GM23338 (cell line): ENCODE measurements around the gene ABCC1. TPM values are rescaled to one million over a fixed set of nuclear protein-coding genes. Genes with fewer than 3 reads are reported as not detected.
"Not testable (repeated sequence)": the region's sequence is repeated elsewhere in the genome, so short reads cannot be mapped to it uniquely, and the experiment has no call there.

Source experiments
- ATAC-seq: fragments of 200-7000 bp; cut with Tn5 transposase; 3 replicates; pipeline ENCODE4 v1.9.1; 2020
- DNase-seq: peaks from one replicate; pipeline ENCODE4 v3.0.0-alpha.2; 2015; ENCODE audit warnings: low spot score
- H2AFZ ChIP-seq: fragments of 200-600 bp; sonication (generic); 2 replicates; pipeline ENCODE4 v1.8.0; 2016; ENCODE audit warnings: antibody characterized with exemption, mild to moderate bottlenecking, moderate library complexity
- H3F3A ChIP-seq: fragments of 200-600 bp; sonication (generic); replicated peaks from 2 replicates; pipeline ENCODE4 v1.8.0; 2017; ENCODE audit warnings: antibody characterized with exemption, mixed run types, low read depth
- H3K27ac ChIP-seq: fragments of 200-600 bp; sonication (generic); 2 replicates; pipeline ENCODE4 v1.6.1; 2016; ENCODE audit warnings: low read depth
- H3K27me3 ChIP-seq: fragments of 200-600 bp; sonication (generic); 2 replicates; pipeline ENCODE4 v1.8.0; 2016; ENCODE audit warnings: mild to moderate bottlenecking, mixed run types, moderate library complexity; ENCODE audit not compliant: insufficient read depth
- H3K36me3 ChIP-seq: fragments of 200-600 bp; sonication (generic); 2 replicates; pipeline ENCODE4 v1.8.0; 2016; ENCODE audit warnings: mild to moderate bottlenecking; ENCODE audit not compliant: insufficient read depth
- H3K4me1 ChIP-seq: fragments of 200-600 bp; sonication (generic); 2 replicates; pipeline ENCODE4 v1.8.0; 2016; ENCODE audit warnings: mild to moderate bottlenecking, moderate library complexity; ENCODE audit not compliant: insufficient read depth
- H3K4me2 ChIP-seq: fragments of 200-600 bp; sonication (generic); 2 replicates; pipeline ENCODE4 v1.7.1; 2017; ENCODE audit warnings: mixed run types
- H3K4me3 ChIP-seq: fragments of 200-600 bp; sonication (generic); 2 replicates; pipeline ENCODE4 v1.6.1; 2016; ENCODE audit warnings: mixed run types
- H3K79me2 ChIP-seq: fragments of 200-600 bp; sonication (generic); replicated peaks from 2 replicates; pipeline ENCODE4 v1.8.0; 2017; ENCODE audit warnings: mild to moderate bottlenecking; ENCODE audit not compliant: insufficient read depth
- H3K9me2 ChIP-seq: fragments of 200-600 bp; sonication (generic); 2 replicates; pipeline ENCODE4 v1.8.0; 2017; ENCODE audit not compliant: insufficient read depth
- H4K20me1 ChIP-seq: fragments of 200-600 bp; sonication (generic); replicated peaks from 2 replicates; pipeline ENCODE4 v1.8.0; 2017; ENCODE audit warnings: mild to moderate bottlenecking; ENCODE audit not compliant: insufficient read depth
- H3K27ac Mint-ChIP-seq: 2 replicates; pipeline ENCODE4 v1.8.0; 2020; ENCODE audit warnings: inconsistent platforms, mild to moderate bottlenecking, moderate library complexity, mixed read lengths
- H3K27me3 Mint-ChIP-seq: 3 replicates; pipeline ENCODE4 v1.8.0; 2022; ENCODE audit warnings: low read depth, mild to moderate bottlenecking, moderate library complexity, mixed read lengths, inconsistent platforms; ENCODE audit not compliant: insufficient read depth, poor library complexity
- H3K36me3 Mint-ChIP-seq: 3 replicates; pipeline ENCODE4 v1.8.0; 2021; ENCODE audit warnings: low read depth, mild to moderate bottlenecking, inconsistent platforms, moderate library complexity, mixed read lengths
- H3K4me1 Mint-ChIP-seq: 3 replicates; pipeline ENCODE4 v1.8.0; 2020; ENCODE audit warnings: mild to moderate bottlenecking, inconsistent platforms, mixed read lengths
- H3K4me3 Mint-ChIP-seq: 3 replicates; pipeline ENCODE4 v1.8.0; 2021; ENCODE audit warnings: moderate library complexity, mild to moderate bottlenecking, inconsistent platforms, mixed read lengths
- H3K9me3 Mint-ChIP-seq: 3 replicates; pipeline ENCODE4 v1.8.0; 2020; ENCODE audit warnings: moderate library complexity, mild to moderate bottlenecking, inconsistent platforms, mixed read lengths
- CREB1 ChIP-seq: fragments of 250-450 bp; sonication (Bioruptor Pico); IDR thresholded peaks from 2 replicates; pipeline ENCODE4 v1.5.0; 2020; ENCODE audit warnings: low read depth, mild to moderate bottlenecking, moderate library complexity
- CTCF ChIP-seq, 2 experiments: fragments of 200-600 bp in 1 of 2; sonication (generic) in 1 of 2; conservative IDR thresholded peaks; 2 replicates each; pipeline versions ENCODE4 v1.5.1 to v1.6.1; 2016 to 2017; ENCODE audit warnings: antibody characterized with exemption in 2 of 2, low read depth in 2 of 2, mild to moderate bottlenecking in 2 of 2, moderate library complexity in 1 of 2
- EZH2 ChIP-seq: fragments of 200-600 bp; sonication (generic); IDR thresholded peaks from one replicate; pipeline ENCODE4 v1.8.0; 2017; ENCODE audit warnings: antibody characterized with exemption, mild to moderate bottlenecking, low read depth; ENCODE audit not compliant: unreplicated experiment
- EZH2phosphoT487 ChIP-seq: fragments of 200-600 bp; sonication (generic); IDR thresholded peaks from one replicate; pipeline ENCODE4 v1.8.1; 2018; ENCODE audit warnings: antibody characterized with exemption; ENCODE audit not compliant: unreplicated experiment
- JUNB ChIP-seq: IDR thresholded peaks from one replicate; pipeline ENCODE4 v1.6.1; 2016; ENCODE audit warnings: antibody characterized with exemption; ENCODE audit not compliant: unreplicated experiment
- NANOG ChIP-seq: IDR thresholded peaks from 2 replicates; pipeline ENCODE4 v1.6.1; 2016; ENCODE audit warnings: antibody characterized with exemption, borderline replicate concordance
- POLR2AphosphoS5 ChIP-seq: IDR thresholded peaks from 2 replicates; pipeline ENCODE4 v1.6.1; 2016; ENCODE audit warnings: antibody characterized with exemption, low read depth
- STAT1 ChIP-seq: IDR thresholded peaks from one replicate; pipeline ENCODE4 v1.6.1; 2016; ENCODE audit warnings: antibody characterized with exemption; ENCODE audit not compliant: unreplicated experiment
- ZNF114 ChIP-seq: fragments of 250-450 bp; sonication (Bioruptor Pico); IDR thresholded peaks from 2 replicates; pipeline ENCODE4 v1.5.0; 2020; ENCODE audit warnings: mild to moderate bottlenecking, moderate library complexity
- ZNF331 ChIP-seq: fragments of 250-450 bp; sonication (Bioruptor Pico); IDR thresholded peaks from 2 replicates; pipeline ENCODE4 v1.5.0; 2020; ENCODE audit warnings: low read depth, mild to moderate bottlenecking, moderate library complexity
- polyA plus RNA-seq: library from polyadenylated mRNA; unstranded; fragments of >200 nt; fragmentation: Nextera tagmentation; extraction: Ambion mirVana; gene quantifications from 2 replicates; pipeline ENCODE4 v1.2.1, GENCODE V29; 2016
- total RNA-seq: library from RNA; depleted of rRNA; stranded (reverse); fragments of >200 nt; shearing (Covaris generic); gene quantifications from 2 replicates; pipeline ENCODE4 v1.2.3, GENCODE V29; 2014
- TF ChIP-seq, protein P1 (sequence below): IDR thresholded peaks from 2 replicates; pipeline ENCODE4 v1.6.1; 2016; ENCODE audit warnings: antibody characterized with exemption
- TF ChIP-seq, protein P2 (sequence below): IDR thresholded peaks from one replicate; pipeline ENCODE4 v1.6.1; 2018; ENCODE audit warnings: antibody characterized with exemption; ENCODE audit not compliant: unreplicated experiment

Gene ABCC1
- total and polyA plus RNA-seq, 2 experiments from 2014 or later = 11.0 to 46.6 TPM

GRCh38 chr16:16104132-16104803 is 154.9 kb downstream of the ABCC1 start:
- H3K36me3 ChIP-seq, H3K27ac ChIP-seq, H3K27me3 ChIP-seq, H3K27ac Mint-ChIP-seq, H3K79me2 ChIP-seq, H3K9me3 Mint-ChIP-seq, H4K20me1 ChIP-seq, H3K4me2 ChIP-seq, ATAC-seq, H3K4me3 ChIP-seq, H3K4me1 Mint-ChIP-seq, DNase-seq, H3K27me3 Mint-ChIP-seq, H2AFZ ChIP-seq, H3K4me1 ChIP-seq, H3F3A ChIP-seq, H3K9me2 ChIP-seq, H3K4me3 Mint-ChIP-seq: not testable (repeated sequence)
- H3K36me3 Mint-ChIP-seq = peaks cover 71% of the 10 kb centered on the region

DNA sequence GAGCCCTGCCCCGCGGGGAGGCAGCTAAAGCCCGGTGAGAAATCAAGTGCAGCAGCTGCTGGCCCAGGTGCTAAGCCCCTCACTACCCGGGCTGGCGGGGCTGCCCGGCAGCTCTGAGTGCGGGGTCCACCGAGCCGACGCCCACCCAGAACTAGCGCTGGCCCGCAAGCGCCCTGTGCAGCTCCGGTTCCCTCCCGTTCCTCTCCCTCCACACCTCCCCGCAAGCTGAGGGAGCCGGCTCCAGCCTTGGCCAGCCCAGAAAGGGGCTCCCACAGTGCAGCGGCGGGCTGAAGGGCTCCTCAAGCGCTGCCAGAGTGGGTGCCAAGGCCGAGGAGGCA is 155.4 kb downstream of the ABCC1 start:
- H3K27ac Mint-ChIP-seq, H3K27ac ChIP-seq, H3K4me3 ChIP-seq, ATAC-seq, H3K4me1 ChIP-seq, H3K27me3 Mint-ChIP-seq, H3K4me2 ChIP-seq, DNase-seq, H4K20me1 ChIP-seq, H3K4me1 Mint-ChIP-seq, H3F3A ChIP-seq, H2AFZ ChIP-seq, H3K27me3 ChIP-seq, H3K9me3 Mint-ChIP-seq, H3K79me2 ChIP-seq, H3K36me3 ChIP-seq, H3K4me3 Mint-ChIP-seq, H3K9me2 ChIP-seq: not testable (repeated sequence)
- peaks cover 73% of the 10 kb centered on the region for H3K36me3 Mint-ChIP-seq

DNA sequence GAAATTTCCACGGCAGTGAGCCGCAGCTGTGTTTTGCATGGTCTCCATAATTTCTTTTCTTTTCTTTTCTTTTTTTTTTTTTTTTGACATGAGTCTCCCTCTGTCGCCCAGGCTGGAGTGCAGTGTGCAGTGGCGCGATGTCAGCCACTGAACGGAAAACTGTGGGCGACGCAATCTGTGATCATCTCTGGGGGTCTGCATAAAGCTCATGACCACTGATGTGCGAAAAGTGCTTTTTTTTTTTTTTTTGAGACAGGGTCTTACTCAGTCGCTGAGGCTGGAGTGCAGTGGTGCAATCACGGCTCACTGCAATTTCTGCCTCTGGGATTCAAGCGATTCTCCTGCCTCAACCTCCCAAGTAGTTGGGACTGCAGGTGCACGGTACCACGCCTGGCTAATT is 156.2 kb downstream of the ABCC1 start:
- no peaks in the 10 kb centered on the region for H3K79me2 ChIP-seq
- DNase-seq (no peak), ATAC-seq (no peak)
- H3K36me3 ChIP-seq = peaks cover 3% of the 10 kb centered on the region; the same call in 1 of the 2 replicates
- no peaks in the 10 kb centered on the region for H3K9me2 ChIP-seq
- H3K4me3 Mint-ChIP-seq = no peak overlapping the region
- no peaks in the 10 kb centered on the region for H3K27me3 ChIP-seq
- H2AFZ ChIP-seq = no peak overlapping the region
- H3K4me1 Mint-ChIP-seq = no peaks in the 10 kb centered on the region; the same call in 1 of the 3 replicates
- H3K27ac ChIP-seq = no peak overlapping the region
- H3K27me3 Mint-ChIP-seq = peaks cover 2% of the 10 kb centered on the region
- H3K4me2 ChIP-seq = no peak overlapping the region
- no peaks in the 10 kb centered on the region for H3F3A ChIP-seq
- H3K27ac Mint-ChIP-seq = no peak overlapping the region
- peaks cover 76% of the 10 kb centered on the region for H3K36me3 Mint-ChIP-seq
- H3K4me1 ChIP-seq = no peaks in the 10 kb centered on the region; the same call in 1 of the 2 replicates
- H4K20me1 ChIP-seq = peaks cover 9% of the 10 kb centered on the region; the same call in 1 of the 2 replicates
- H3K4me3 ChIP-seq = no peak overlapping the region
- H3K9me3 Mint-ChIP-seq = no peaks in the 10 kb centered on the region
- TF ChIP-seq POLR2AphosphoS5 = no peak
- no peak for TF ChIP-seq CTCF (conservative IDR thresholded peaks at IDR 0.05; ENCODE audit: low read depth in 2 of 2)
- no peak for TF ChIP-seq EZH2
- TF ChIP-seq ZNF114 (CRISPR knock-in tag) = no peak
- TF ChIP-seq ZNF331 (CRISPR knock-in tag) = no peak
- TF ChIP-seq, protein P1, sequence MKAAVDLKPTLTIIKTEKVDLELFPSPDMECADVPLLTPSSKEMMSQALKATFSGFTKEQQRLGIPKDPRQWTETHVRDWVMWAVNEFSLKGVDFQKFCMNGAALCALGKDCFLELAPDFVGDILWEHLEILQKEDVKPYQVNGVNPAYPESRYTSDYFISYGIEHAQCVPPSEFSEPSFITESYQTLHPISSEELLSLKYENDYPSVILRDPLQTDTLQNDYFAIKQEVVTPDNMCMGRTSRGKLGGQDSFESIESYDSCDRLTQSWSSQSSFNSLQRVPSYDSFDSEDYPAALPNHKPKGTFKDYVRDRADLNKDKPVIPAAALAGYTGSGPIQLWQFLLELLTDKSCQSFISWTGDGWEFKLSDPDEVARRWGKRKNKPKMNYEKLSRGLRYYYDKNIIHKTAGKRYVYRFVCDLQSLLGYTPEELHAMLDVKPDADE = no peak
- TF ChIP-seq NANOG = no peak
- TF ChIP-seq, protein P2, sequence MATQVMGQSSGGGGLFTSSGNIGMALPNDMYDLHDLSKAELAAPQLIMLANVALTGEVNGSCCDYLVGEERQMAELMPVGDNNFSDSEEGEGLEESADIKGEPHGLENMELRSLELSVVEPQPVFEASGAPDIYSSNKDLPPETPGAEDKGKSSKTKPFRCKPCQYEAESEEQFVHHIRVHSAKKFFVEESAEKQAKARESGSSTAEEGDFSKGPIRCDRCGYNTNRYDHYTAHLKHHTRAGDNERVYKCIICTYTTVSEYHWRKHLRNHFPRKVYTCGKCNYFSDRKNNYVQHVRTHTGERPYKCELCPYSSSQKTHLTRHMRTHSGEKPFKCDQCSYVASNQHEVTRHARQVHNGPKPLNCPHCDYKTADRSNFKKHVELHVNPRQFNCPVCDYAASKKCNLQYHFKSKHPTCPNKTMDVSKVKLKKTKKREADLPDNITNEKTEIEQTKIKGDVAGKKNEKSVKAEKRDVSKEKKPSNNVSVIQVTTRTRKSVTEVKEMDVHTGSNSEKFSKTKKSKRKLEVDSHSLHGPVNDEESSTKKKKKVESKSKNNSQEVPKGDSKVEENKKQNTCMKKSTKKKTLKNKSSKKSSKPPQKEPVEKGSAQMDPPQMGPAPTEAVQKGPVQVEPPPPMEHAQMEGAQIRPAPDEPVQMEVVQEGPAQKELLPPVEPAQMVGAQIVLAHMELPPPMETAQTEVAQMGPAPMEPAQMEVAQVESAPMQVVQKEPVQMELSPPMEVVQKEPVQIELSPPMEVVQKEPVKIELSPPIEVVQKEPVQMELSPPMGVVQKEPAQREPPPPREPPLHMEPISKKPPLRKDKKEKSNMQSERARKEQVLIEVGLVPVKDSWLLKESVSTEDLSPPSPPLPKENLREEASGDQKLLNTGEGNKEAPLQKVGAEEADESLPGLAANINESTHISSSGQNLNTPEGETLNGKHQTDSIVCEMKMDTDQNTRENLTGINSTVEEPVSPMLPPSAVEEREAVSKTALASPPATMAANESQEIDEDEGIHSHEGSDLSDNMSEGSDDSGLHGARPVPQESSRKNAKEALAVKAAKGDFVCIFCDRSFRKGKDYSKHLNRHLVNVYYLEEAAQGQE = no peak
- TF ChIP-seq JUNB = no peak
- TF ChIP-seq EZH2phosphoT487 = no peak
- TF ChIP-seq STAT1 = no peak
- TF ChIP-seq CREB1 (CRISPR knock-in tag) = no peak
